Cardiac fibroblast (primary cell): ENCODE data around the gene HDDC2.
A peak's percentile ranks its signal among the peaks of the same experiment; 100 is the strongest.

Experiments
- DNase-seq, 2 donors: peaks; one replicate each; pipeline versions ENCODE4 v3.0.0 to v3.0.0-alpha.2; 2010; ENCODE audit warnings: low read depth in 2 of 2
- H3K4me3 ChIP-seq, 2 donors: replicated peaks in 1 of 2; 1 replicate in 1 of 2; 2 replicates in 1 of 2; pipeline ENCODE4 v1.5.1; 2011; ENCODE audit warnings: low read depth in 2 of 2, low read length in 2 of 2, mild to moderate bottlenecking in 2 of 2, moderate library complexity in 1 of 2
- TF ChIP-seq, protein P1 (sequence below): IDR thresholded peaks from one replicate; pipeline ENCODE4 v1.5.1; 2011; ENCODE audit warnings: low read depth, mild to moderate bottlenecking, low read length, inconsistent platforms

HDDC2 gene

DNA sequence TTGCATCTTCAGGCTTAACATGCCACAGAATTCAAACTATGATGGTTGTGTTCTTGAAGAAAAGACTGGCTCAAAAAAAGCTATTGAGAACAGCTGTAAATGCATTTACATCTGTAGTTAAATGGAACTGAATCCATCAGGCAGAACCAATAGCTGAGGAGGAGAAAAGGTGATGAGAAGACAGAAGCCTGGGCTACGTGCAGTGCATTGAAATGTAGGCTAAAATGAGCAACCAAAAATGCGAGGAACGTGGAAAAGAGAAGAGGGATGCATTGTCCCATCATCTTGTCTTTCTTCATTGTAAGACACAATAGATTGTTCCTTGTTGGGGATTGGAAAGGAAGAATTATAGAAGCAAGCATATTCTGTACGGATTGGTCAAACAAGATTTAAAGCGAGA, 13.8 kb upstream of the HDDC2 start:
- TF ChIP-seq, protein P1, sequence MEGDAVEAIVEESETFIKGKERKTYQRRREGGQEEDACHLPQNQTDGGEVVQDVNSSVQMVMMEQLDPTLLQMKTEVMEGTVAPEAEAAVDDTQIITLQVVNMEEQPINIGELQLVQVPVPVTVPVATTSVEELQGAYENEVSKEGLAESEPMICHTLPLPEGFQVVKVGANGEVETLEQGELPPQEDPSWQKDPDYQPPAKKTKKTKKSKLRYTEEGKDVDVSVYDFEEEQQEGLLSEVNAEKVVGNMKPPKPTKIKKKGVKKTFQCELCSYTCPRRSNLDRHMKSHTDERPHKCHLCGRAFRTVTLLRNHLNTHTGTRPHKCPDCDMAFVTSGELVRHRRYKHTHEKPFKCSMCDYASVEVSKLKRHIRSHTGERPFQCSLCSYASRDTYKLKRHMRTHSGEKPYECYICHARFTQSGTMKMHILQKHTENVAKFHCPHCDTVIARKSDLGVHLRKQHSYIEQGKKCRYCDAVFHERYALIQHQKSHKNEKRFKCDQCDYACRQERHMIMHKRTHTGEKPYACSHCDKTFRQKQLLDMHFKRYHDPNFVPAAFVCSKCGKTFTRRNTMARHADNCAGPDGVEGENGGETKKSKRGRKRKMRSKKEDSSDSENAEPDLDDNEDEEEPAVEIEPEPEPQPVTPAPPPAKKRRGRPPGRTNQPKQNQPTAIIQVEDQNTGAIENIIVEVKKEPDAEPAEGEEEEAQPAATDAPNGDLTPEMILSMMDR = no peak
- no peak for DNase-seq
- H3K4me3 ChIP-seq = no peak overlapping the region

DNA sequence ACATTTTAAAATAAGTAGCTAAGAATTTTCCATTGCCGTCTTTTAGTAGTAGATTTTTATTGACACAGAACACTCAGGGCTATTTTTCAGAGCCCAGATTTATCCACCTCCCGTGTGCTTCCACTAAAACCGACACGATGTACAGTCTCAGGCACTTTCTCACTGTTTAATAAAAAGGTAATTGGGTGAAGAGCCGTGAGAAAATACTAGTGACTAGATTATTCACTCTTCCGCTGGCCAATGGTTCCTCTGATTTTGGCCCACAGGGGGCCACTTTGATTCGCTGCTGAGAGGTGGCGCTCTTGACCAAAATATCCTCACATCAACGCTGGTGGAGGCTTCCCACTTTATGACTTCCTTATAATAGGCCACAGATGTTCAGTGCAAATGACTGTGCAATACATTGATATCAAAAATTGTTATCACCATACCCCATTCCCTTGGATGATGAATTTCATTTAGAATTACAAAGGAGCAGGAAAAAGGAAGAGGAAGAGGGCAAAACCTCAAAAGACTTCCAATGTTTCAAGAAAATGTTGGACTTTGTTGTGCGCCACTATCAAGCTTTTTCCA, 12.3 kb upstream of the HDDC2 start:
- peak; percentile 75 to 78 for DNase-seq
- TF ChIP-seq, protein P1 = peak; percentile 85

DNA sequence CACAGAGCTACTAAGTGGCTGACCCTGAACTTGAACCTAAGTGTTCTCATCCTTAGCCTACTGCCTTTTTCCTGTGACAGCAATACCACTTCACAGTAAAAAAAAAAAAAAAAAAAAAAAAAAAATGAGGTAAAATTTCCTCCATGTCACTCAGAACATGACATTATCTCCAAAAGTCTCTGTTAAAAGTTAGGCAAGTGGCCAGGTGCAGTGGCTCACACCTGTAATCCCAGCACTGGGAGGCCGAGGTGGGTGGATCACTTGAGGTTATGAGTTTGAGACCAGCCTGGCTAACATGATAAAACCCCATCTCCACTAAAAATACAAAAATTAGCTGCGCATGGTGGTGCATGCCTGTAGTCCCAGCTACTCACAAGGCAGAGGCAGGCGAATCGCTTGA, 11.2 kb upstream of the HDDC2 start:
- H3K4me3 ChIP-seq = no peak overlapping the region
- TF ChIP-seq, protein P1 = no peak
- no peak for DNase-seq

More for the DNA sequence above, 12.3 kb upstream of the HDDC2 start:
- H3K4me3 ChIP-seq = no peak overlapping the region

DNA sequence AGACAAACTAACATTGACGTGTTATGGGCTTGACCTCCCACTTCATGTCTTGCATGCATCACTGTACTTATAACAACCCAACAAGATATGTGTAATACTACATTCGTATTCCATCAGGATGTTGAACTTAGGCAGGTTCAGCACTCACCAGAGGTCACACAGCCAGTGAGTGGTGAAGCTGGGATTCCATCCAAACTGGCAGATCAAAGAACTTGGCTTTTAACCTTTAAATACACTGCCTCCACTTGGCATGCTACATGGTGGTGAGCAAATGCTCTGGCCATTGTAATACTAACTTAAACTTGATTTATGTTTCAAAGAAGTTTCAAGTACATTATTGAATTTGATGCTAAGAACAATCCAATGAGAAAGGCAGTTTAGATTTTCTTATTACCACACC, 10.7 kb upstream of the HDDC2 start:
- TF ChIP-seq, protein P1 = no peak
- DNase-seq = no peak
- H3K4me3 ChIP-seq = no peak overlapping the region

DNA sequence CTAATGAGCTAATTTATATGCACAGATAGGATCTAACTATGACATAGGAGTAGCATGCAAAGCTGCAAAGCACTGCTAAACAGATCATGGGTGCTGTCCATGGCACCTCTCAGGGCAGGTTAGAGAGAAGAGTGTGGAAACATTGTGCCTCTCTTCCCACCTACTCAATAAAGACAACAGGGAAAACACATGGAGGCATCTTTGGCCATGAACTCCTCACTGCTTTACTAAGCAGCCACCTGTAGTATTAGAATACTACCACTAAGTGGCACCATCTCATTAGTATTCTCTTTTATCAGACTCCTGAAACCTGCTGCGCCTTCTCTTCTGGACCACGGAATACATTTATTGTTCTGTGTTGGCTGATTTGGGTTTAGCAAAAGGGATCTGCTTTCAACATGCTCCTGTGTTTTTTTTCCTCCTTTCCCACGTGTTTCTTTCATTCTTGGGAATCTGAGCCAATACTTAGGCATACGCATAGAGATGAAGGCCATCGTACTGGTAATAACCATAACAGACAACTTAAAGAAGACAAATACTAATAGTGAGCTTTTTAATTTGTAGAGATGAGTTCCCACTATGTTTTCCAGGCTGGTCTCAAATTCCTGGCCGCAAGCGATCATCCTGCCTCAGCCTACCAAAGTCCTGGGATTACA, 9.4 kb upstream of the HDDC2 start:
- TF ChIP-seq, protein P1 = peak; percentile 70
- peak; percentile 79 to 80 for DNase-seq
- H3K4me3 ChIP-seq = no peak overlapping the region

DNA sequence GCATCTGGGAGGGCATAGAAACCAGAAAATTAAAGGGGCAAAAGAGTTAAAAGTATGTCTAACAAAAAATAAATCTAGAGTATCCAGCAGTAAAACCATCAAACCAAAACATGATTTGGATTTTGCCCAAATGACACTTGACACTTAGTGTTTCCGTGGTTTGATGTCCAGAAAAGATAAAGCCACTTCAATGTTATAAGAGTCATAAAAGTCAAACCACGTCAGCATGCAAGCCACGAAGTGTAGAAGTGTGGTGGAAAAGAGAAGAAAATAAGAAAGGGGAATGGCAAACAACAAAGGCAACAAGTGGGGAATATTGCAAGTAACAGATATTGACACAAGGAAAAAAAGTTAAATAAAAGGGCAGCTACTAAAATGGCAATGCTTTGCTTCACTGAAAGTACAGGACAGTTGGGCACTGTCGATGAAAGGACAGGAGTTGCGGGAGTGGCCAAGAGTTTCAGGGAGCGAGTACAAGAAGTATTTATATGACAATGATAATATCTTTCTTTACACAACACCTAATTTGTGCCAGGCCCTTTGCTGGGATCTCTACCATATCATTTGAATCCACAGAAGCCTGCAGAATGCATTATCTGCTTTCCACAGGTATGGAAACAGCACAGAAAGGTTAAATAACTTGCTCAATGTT, 6.3 kb upstream of the HDDC2 start:
- no peak for DNase-seq
- TF ChIP-seq, protein P1 = no peak
- H3K4me3 ChIP-seq = no peak overlapping the region
